Measurements from ENCODE around the gene C1GALT1.

DNA sequence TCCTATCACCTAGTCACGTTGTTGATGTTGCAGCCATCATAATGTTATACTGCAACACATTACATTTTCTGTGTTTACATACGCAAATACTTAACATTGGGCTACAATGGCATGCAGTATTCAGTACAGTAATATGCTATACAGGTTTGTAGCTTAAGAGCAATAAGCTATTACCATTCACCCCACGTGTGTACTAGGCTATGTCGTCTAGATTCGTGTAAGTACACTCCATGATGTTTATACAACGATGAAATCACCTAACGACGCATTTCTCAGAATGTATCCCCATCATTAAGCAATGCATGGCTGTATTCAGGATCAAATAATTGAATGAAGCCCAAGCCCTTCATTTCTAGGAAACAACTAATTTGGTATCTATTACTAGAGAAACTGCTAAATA is 43.4 kb upstream of the C1GALT1 start:
- TF ChIP-seq, protein P1, sequence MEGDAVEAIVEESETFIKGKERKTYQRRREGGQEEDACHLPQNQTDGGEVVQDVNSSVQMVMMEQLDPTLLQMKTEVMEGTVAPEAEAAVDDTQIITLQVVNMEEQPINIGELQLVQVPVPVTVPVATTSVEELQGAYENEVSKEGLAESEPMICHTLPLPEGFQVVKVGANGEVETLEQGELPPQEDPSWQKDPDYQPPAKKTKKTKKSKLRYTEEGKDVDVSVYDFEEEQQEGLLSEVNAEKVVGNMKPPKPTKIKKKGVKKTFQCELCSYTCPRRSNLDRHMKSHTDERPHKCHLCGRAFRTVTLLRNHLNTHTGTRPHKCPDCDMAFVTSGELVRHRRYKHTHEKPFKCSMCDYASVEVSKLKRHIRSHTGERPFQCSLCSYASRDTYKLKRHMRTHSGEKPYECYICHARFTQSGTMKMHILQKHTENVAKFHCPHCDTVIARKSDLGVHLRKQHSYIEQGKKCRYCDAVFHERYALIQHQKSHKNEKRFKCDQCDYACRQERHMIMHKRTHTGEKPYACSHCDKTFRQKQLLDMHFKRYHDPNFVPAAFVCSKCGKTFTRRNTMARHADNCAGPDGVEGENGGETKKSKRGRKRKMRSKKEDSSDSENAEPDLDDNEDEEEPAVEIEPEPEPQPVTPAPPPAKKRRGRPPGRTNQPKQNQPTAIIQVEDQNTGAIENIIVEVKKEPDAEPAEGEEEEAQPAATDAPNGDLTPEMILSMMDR (IDR thresholded peaks at IDR 0.05), result no peak
- TF ChIP-seq POLR2A (IDR thresholded peaks at IDR 0.05), result no peak

All from lower leg skin (tissue), 3 donors.